Measurements from ENCODE around the gene LHX5. TPM values are rescaled to one million over a fixed set of nuclear protein-coding genes. Genes with fewer than 3 reads are reported as not detected.
A peak's percentile ranks its signal among the peaks of the same experiment; 100 is the strongest.

LHX5 gene
- total RNA-seq, 4 donors from 2014 or later, result not detected

DNA sequence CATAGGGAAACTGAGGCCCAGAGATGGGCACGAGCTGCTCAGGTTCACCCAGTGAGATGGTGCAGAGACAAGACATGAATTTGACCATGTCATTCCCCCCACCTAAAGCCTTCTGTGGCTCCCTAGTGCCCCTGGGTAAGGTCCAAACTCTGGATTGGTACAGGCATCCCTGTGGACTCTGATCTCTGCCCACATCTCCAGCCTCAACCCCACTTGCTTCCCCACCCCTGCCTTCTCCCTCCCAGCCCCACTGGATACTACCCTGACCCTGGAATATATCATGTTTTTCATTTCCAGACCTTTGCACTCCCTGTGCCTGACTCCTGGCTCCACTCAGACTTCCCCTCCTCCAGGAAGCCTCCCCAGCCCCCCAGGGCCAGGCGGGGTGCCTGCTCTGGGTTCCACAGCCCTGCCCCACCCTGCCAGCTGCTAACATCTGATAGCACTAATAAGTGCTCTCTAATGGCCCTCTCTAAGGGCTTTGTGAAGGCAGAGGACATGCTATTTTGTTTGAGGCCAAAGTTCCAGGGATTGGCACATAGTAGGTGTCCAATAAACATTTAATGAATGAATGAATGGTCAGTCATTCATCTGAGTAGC lies 50.6 kb downstream of the LHX5 start:
- H3K27me3 ChIP-seq, result no peaks in the 10 kb centered on the region
- no peak for TF ChIP-seq POLR2A (IDR thresholded peaks at IDR 0.05)
- TF ChIP-seq, protein P1, sequence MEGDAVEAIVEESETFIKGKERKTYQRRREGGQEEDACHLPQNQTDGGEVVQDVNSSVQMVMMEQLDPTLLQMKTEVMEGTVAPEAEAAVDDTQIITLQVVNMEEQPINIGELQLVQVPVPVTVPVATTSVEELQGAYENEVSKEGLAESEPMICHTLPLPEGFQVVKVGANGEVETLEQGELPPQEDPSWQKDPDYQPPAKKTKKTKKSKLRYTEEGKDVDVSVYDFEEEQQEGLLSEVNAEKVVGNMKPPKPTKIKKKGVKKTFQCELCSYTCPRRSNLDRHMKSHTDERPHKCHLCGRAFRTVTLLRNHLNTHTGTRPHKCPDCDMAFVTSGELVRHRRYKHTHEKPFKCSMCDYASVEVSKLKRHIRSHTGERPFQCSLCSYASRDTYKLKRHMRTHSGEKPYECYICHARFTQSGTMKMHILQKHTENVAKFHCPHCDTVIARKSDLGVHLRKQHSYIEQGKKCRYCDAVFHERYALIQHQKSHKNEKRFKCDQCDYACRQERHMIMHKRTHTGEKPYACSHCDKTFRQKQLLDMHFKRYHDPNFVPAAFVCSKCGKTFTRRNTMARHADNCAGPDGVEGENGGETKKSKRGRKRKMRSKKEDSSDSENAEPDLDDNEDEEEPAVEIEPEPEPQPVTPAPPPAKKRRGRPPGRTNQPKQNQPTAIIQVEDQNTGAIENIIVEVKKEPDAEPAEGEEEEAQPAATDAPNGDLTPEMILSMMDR (IDR thresholded peaks at IDR 0.05), result no peak
- no peak overlapping the region for H3K27ac ChIP-seq
- no peaks in the 10 kb centered on the region for H3K36me3 ChIP-seq
- no peak for DNase-seq
- H3K4me3 ChIP-seq, result no peak overlapping the region
- no peaks in the 10 kb centered on the region for H3K9me3 ChIP-seq
- peaks cover 0 to 17% (median 2%) of the 10 kb centered on the region in 4 donors for H3K4me1 ChIP-seq

DNA sequence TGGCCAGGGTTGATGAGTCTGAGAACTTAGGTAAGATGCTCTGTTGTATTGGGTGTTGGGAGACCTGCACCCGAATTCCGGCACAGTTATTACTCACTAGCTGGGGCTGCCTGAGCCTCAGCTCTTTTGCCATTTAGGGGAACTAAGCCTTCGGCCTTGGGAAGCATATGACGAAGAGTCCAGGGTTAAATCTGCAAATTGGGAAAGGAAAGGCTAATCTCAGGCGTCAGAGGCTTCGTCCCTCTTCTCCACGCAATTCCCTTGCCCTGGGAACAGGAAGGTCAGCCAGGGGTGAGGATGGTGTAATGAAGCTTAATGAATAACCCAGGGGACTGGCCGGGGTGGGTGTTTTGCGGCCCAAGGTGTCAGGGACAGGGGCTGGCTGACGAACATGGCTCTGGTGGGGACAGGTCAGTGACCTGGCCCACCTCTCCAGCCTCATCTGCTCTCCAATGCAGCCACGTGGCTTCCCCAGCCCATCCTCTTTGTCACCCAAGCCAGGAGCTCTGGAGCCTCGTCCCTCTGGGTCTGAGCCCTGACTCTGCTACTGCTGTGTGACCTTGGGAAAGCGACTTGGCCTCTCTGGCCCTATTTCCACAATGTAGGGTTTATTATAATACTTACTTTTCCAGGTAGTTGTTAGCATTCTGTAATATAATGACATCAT lies 53.3 kb downstream of the LHX5 start:
- peak in 1 of 3 donors; percentile 54 for DNase-seq
- Histone ChIP-seq H3K4me1 (peaks cover 0 to 17% (median 2%) of the 10 kb centered on the region in 4 donors), H3K27ac (no peak overlapping the region), H3K9me3 (no peaks in the 10 kb centered on the region), H3K36me3 (no peaks in the 10 kb centered on the region), H3K27me3 (no peaks in the 10 kb centered on the region), H3K4me3 (no peak overlapping the region)
- TF ChIP-seq, protein P1 (IDR thresholded peaks at IDR 0.05), result no peak
- no peak for TF ChIP-seq POLR2A (IDR thresholded peaks at IDR 0.05)

- no peaks in the 10 kb centered on the region for H3K9me3 ChIP-seq
- no peaks in the 10 kb centered on the region for H3K36me3 ChIP-seq
- peak overlapping the region in 2 of 4 donors; percentile 12 to 19 for H3K27ac ChIP-seq
- no peaks in the 10 kb centered on the region for H3K27me3 ChIP-seq
- DNase-seq, result no peak
- no peak for TF ChIP-seq POLR2A (IDR thresholded peaks at IDR 0.05)
- TF ChIP-seq, protein P1 (IDR thresholded peaks at IDR 0.05), result no peak
- H3K4me1 ChIP-seq, result peaks cover 0 to 4% (median 0%) of the 10 kb centered on the region in 4 donors
- no peak overlapping the region for H3K4me3 ChIP-seq
Measured at GRCh38 chr12:113416091-113416754, 55.4 kb downstream of the LHX5 start.

- Histone ChIP-seq H3K27ac (no peak overlapping the region), H3K36me3 (no peaks in the 10 kb centered on the region), H3K4me1 (no peaks in the 10 kb centered on the region), H3K27me3 (no peaks in the 10 kb centered on the region), H3K9me3 (no peaks in the 10 kb centered on the region), H3K4me3 (no peak overlapping the region)
- TF ChIP-seq, protein P1 (IDR thresholded peaks at IDR 0.05), result no peak
- no peak for TF ChIP-seq POLR2A (IDR thresholded peaks at IDR 0.05)
- DNase-seq, result no peak
Measured at GRCh38 chr12:113414519-113415038, 57.1 kb downstream of the LHX5 start.

- H3K27me3 ChIP-seq, result no peaks in the 10 kb centered on the region
- no peak for DNase-seq
- TF ChIP-seq, protein P1 (IDR thresholded peaks at IDR 0.05), result no peak
- TF ChIP-seq POLR2A (IDR thresholded peaks at IDR 0.05), result no peak
- H3K9me3 ChIP-seq, result no peaks in the 10 kb centered on the region
- no peaks in the 10 kb centered on the region for H3K36me3 ChIP-seq
- H3K4me1 ChIP-seq, result no peaks in the 10 kb centered on the region
- no peak overlapping the region for H3K27ac ChIP-seq
- no peak overlapping the region for H3K4me3 ChIP-seq
Measured at GRCh38 chr12:113413488-113413939, 58.2 kb downstream of the LHX5 start.

Other genes with a start within 250 kb of the LHX5 start
- gene SLC8B1, start 136.8 kb downstream of the LHX5 start, total RNA-seq, result 100 to 1,000 TPM in 2 of 4 donors, 10 to 100 TPM in 2; 49.5 to 112 (median 101) TPM
- 10 to 100 TPM; 17.0 to 32.4 (median 24.1) TPM for gene PLBD2, start 113.3 kb downstream of the LHX5 start, total RNA-seq
- not detected for gene SDS, start 68.0 kb downstream of the LHX5 start, total RNA-seq
- 10 to 100 TPM in 3 of 4 donors, 1 to 10 TPM in 1; 7.5 to 21.5 (median 11.4) TPM for gene SDSL, start 49.5 kb downstream of the LHX5 start, total RNA-seq

Data from Peyer's patch (tissue), 4 donors.